HG03095 (cell line): ENCODE measurements around the gene CBX4.
"Not testable (repeated sequence)": the region's sequence is repeated elsewhere in the genome, so short reads cannot be mapped to it uniquely, and the experiment has no call there.

Source experiments
- ATAC-seq: cut with Tn5 transposase; IDR thresholded peaks from one replicate; pipeline ENCODE4 v1.9.1; 2021; ENCODE audit warnings: moderate library complexity; ENCODE audit not compliant: unreplicated experiment

The CBX4 gene

DNA sequence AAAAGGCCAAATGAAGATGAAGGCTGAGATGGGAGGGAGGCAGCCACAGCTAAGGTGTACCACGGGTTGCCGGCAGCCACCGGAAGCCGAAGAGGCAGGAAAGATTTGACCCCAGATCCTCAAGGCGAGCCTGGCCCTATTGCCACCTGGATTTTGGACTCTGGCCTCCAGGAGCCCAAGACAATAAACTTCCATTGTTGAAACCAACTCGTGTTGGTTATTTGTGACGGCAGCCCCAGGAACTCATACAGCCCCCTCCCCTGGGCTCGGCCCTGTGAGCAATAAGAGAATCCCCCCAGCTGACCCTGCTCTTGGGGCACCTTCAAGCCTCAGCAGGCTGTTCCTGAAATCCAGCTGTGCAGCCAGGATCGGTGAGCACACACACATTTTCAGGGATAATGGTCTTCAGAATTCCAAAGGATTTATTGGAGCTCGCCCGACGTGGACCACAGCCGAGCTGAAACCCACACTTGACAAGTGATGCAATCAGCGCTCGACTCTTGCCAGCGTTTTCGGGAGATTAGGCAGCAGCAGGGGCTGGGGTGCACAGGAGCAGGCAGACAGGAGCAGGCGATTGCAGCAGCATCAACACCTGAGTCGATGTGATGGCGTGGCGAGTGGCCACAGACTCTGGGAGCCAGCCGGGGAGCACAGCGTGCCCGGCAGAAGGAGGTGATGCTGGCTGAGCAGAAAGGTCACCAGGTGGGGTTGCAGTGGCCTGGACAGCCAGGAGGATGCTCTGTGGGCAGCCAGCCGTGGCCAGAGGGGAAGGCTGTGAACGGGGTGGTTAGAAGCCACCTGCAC, 22.4 kb upstream of the CBX4 start:
- ATAC-seq = no peak

DNA sequence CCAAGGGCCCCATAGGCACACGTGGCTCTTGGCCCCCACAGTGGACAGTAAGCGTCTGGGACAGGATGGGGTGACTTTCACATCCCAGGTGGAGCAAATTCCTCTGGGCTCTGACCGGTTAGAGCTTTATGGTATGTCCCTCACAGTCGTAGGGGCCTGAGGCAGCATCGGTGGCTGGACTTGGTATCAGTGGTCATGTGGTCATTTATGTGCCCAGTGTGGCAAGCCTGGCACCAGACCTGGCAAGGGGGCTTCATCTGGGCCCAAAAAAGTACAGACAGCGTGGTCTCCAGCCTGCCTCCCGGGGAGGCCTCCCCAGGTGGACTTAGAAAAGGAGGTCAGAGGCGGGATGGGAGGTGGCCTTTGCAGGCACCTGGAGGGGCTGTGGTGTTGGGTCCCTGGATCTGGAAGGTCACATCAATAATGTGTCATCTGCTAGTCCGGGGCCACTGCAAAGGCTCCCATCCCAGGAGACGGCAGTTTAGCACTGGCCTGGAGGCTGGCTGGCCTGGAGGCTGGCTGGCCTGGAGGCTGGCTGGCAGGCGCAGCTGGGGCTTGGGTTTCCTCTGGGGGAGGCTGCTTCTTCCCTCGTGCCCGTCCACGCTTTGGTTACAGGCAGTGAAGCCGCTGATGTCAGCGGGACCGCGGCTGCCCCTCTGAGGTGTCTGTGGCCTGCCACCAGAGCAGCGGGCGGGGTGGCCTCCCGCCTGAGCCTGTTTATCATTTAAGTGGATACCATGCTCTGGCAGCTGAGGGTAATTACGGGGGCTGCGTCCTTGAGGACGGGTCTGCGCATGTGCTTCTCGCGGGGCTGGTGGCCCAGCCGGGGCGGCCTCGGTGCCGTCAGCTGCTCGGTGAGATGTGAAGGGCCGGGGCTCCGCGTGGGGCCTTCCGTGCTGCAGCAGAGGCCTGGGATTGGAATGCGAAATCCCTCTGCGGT, 20.7 kb upstream of the CBX4 start:
- ATAC-seq = no peak

DNA sequence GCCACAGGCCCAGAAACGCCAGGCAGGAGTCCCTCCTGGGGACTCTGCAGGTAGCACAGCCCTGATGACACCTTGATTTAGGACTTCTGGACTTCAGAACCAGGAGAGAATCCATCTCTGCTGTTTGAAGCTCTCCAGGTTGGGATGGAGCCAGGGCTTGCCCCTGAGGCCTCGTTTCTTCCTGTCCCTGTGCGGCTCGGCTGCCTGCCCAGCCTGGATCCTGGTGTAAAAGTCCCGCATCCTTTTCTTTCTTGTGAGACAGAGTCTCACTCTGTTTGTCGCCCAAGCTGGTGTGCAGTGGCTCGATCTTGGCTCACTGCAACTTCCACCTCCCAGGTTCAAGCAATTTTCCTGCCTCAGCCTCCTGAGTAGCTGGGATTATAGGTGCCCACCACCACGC, 17.9 kb upstream of the CBX4 start:
- ATAC-seq = no peak

DNA sequence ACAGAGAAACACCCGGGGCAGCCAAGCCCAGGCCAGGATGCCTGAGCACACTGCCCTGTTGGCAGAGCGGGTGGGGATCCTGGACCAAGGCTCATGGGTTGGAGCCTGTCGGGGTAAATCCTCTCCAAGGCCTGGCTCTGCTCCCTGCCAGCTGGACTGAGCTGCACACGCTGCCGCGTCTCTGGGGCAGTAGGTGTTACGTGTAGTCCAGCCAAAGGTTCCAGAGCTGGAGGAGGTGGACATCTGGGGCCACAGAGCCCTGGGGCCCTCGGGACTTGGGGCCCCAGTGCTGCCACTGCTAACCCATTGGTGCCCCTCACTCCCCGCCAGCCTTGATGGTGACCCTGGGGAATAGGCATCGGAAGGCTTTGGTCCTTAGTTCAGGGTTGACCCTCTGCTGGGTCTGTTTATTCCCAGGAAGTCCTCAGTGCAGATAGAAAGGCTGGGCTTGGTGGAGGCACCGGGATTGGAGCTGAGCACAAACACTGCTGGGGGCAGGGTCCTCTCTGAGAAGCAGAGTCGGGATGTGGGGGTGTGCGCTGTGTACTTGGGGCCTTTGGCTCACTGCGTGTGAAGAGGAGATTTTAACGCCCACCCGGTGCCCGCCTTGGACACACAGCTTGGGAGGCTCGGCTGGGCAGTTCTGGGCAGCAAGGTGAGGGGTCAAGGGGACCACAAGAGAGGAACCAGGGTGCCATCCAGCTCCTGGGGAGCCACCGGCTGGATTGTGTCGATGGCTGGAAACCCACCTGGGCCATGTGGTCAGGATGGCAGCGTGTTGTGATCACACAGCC, 16.3 kb upstream of the CBX4 start:
- ATAC-seq = no peak

DNA sequence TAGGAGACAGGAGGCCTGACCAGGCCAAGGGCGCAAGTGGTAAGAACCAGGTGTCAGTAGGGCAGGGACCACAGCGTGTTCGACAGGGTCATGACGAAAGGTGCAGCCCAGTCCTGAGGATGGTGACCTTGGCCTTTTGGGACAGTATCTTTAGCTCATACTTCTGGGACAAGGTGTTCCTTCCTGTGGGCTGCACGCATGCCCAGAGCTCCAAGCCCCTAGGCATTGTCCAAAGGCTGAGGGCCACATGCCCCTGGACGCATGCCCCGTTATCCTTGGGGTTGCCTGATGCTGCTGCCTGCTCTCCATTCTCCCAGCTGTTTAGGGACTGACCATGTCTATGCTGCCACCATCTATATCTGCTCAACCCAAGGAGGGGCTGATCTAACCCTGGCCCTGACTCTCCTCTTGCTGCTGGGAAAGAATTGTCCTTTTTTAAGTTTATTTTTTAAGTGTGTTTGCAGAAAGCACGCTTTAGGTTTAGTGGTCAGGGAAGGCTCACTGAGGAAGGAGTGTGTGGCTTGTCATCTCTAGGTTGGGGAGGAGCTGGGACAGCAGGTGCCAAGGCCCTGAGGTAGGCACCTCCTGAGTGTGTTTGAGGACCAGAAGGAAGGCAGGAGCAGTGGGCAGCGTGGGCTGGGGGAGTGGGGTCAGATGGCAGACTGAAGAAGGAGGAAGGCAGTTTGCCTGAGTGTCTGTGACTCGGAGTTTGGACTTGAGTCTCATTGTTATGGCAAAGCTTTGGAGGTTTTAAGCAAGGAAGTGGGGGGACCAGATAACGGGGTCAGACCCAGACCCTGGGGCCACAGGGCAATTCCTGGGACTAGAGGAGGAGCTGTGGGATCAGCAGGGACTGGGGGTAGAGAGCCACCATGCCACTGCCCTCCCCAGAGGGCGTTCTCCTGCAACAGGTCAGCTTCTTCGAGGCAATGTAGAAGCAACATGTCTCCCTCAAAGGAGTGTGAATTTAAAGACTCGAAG, 15.1 kb upstream of the CBX4 start:
- ATAC-seq = no peak

DNA sequence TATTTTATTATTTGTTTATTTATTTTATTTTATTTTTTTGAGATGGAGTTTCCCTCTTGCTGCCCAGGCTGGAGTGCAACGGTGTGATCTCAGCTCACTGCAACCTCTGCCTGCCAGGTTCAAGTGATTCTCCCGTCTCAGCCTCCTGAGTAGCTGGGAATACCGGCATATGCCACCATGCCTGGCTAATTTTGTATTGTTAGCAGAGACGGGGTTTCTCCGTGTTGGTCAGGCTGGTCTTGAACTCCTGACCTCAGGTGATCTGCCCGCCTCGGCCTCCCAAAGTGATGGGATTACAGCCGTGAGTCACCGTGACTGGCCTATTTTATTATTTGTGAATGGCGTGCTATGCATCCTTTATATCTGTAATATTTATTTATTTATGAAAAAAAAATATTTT, 13.9 kb upstream of the CBX4 start:
- ATAC-seq = not testable (repeated sequence)

DNA sequence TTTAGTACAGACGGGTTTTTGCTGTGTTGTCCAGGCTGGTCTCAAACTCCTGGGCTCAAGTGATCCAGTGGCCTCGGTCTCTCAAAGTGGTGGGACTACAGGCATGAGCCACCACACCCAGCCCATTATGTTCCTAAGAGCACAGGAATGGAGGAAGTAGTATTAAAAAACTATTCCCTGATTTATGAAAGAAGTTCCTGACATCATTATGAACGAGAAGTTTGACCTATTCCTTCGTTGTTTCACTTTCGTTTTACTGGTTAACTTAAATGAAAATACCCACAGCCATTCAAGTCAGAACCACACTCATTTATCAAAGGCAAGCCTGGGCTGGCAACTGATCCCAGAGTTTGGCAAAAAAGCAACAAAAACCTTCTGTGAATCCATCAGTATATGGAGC, 13.5 kb upstream of the CBX4 start:
- ATAC-seq = no peak

DNA sequence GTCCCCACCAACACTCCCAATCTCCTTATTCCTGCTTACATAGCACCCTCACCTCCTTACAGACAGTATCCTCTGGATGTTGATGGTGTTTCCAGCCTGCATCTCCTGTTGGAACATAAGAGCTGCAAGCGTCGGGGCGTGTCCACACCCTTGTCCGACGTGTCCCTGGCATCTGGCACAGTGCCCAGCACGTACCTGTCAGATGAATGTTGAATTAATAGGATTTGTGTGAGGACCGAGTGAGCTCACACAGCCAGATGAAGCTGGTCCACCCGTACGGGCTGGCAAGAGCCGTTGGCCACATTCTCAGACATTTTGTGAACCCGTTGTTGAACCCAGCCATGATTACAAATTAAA, 12.2 kb upstream of the CBX4 start:
- no peak for ATAC-seq

DNA sequence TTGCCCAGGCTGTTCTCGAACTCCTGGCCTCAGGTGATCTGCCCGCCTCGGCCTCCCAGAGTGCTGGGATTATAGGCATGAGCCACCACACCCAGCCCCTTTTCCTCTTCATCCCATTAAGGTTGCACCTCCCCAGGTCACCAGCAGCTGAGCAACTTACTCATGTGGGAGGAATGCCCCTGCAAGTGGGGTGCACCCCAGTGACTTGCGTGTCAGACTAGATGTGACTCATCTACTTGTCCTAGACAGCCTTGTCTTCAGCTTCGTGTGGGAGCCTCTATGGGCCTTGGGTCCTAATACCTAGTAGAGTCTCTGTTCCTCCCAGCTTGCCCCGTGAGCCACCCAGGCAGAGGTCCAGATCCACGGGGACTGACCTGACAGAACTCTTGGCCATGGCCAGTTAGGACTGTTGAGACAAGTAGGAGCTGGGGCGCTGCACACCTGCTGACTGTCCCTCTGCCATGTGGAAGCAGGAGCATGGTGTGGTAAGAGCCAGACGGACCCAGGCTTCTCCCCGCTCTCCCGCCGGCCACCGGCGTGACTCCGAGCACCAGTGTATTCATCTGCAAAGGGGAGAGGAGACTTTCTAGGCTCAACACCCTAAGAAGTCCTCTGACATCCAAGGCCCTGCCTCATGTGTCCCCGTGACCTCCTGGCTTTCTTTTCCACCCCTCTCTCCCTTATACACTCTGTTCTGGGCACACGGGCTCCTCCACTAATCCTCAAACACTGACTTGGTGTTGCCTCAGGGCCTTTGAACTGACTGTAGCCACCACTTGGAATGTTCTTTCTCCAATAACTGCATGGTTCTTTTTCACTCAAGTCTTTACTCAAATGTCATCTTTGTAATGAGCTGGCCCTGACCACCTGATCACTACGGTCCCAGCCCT, 11.6 kb upstream of the CBX4 start:
- no peak for ATAC-seq

DNA sequence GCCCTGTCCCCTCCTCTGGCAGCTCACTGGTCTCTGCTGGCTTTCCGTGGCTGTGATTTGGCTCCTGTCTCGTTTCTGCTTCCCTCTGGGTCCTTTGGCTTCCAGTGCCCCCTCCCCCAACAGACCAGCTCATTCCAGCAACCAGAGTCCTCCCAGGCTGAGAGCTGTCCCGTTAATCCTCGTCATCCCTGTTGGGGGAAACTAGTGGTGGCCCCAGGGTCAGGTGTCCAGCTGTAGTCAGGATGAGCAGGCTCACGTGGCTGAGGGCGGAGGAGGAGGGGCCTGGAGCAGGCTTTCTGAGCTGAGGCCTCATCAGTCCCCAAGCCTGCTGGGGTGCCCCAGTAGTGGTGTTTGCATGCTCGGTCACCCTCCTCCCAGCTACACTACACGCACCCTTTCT, 10.7 kb upstream of the CBX4 start:
- no peak for ATAC-seq

DNA sequence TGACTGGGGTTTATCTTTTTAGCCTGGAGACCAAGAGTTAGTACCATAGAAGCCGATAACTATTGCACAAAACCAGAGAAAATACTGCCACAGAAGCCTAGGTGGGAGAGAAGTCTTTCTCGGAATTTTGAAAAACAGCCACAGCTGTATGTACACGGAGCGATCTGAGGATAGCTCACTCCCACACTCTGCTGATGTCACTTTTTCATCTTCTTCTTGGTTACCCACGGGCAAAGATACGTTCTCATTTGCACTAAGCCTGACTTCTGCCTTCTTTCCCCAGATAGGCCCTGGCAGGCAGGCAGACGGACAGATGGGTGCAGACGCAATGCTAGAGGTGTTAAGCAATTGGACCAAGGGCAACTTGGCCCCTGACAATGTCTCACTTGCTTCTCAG, 9.1 kb upstream of the CBX4 start:
- ATAC-seq = no peak

DNA sequence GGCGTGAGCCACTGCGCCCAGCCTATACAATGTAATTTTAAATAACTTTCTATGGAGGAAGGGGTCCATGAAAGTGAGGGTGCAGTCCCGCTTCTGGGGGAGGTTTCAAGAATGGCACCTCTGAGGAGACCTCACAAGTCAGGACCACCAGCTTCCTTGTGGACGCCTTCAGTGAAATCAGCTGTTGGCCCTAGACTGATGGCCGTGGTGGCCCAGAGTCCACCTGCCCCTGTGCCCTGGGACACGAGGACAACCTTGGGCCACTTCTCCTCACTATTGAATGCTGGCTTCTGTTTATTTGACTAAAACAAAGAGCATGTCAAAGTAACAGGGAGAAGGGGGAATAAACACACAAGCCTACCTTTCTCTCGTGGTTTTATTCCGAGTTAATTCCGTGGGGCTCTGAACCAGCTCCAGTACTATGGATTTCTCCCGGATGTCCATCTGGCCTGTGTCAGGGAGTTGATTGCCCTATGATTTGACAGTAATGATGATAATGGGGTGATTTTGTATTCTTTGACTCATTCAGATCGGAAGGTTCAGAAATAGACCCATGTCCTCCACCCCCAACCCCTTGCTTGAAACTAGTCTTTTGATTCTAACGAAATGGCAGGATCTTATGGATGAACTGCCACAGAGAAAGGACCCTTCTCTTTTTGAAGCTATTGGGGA, 8.6 kb upstream of the CBX4 start:
- no peak for ATAC-seq

DNA sequence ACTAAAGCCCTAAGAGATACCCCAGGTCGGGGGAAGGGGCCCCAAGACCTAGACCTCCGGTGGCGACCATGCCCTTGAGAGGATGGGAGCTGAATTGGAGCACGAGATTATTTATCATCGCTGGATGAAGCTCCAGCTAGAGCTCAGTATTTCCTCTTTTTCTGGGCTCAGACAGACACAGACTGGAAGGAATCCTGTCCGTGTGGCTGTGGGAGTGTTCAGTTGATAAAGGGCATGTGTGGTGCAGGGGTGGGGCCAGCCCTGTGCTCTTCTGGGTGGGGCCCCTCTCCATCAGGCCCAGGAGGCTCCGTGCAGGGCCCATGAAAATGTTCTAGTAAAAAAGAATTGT, 6.3 kb upstream of the CBX4 start:
- ATAC-seq = no peak

DNA sequence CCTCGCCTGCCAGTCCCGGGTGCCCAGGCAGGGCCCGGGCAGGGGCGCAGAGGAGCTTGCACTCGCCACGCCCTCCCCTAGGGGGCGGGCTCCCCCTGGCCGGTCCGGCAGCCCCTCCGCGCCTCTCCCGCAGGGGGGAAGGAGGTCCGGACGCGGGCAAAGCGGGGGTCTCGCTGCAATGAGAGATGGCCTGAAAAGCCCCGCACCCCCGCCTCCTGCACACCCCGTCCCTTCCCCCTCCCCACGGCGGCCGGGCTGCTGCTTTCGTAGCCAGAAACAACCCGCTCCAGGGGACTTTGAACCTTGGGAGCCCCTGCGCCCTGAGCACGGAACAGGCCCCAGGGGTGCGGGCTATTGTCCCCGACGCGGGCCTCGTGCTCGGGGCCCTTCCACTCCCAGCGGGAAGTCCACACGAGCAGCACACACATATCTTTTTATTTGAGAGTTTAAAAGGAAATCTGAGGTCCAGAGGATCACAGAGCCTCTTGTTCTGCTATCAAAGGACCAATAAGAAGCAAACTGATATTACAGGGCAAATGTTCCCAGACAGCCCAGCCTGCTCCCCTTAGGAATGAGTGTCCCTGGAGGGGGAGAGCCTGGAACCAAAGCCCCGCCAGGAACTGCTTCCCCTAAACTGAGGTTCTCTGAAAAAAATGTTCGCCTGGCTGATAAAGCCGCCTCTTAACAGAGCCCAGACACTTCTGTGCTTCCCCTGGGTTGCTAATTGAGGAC, 5.8 kb upstream of the CBX4 start:
- ATAC-seq = no peak

DNA sequence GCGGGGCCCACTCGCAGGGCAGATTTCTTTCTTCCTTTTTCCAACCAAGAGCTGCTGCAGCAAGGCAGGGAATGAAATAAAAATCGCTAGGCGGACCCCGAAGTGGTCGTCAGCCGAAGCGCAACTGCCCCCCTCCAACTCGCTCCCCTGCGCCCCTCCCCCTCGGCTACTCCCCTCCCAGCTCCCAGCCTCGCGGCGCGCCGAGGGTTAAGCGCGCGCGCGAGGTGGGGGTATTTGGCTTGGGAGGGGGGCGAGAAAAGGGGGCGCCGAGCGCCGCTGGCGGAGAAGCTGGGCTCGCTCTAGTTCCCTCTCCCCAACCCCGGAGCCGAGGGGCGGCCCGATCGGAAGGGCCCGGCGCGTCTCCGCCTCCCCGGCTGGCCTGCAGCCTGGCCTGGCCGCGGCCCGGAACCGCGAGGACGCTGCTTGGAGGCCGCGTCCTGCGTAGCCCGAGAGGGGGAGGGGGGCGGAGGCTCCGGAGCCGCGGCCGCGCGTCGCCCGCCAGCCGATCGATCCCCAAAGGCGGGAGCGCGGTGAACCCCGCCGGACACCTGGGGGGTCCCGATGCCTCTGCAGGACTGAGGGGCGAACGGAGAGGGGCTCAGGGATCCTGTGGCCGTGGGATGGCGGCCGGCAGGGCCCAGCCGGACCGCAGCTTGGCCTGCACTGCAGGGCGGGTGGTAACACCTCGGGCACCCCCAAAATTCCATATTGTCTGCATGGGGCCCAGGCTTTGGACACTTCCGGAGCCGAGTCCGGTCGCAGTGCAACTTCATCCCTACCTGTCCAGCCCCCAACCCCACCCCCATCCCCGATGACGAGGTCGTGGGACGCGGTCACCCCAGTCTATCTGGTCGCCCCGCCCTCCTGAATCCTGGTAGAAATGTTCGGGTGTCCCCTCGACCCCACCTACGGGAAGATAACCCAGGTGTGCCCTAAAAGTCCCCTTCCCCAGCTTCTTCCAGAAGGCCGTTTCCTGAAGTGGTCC, 4.9 kb upstream of the CBX4 start:
- no peak for ATAC-seq

DNA sequence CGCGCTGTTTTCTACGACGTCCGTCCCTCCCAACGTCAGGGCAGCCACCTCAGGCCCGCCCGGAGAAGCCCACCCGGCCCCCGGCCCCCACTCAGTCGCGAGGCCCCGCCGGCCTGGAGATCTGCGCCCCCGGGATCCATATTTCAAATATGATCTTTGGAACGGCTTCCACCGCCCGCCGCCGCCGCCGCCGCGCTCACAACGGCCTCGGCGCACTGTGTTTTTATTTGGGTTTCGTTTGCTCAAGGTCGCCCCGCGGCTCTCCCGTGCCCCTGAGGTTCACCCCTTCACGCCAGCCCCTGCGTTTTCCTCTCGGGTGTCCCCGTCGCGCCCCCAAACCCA, 4.2 kb upstream of the CBX4 start:
- ATAC-seq = no peak
